ENCODE results near the gene ADM.

ADM gene

GRCh38 chr11:10283991-10284390 lies 20.9 kb upstream of the ADM start:
- no peak for TF ChIP-seq CTCF (IDR thresholded peaks at IDR 0.05; ENCODE audit: extremely low read depth, missing control alignments)
- DNase-seq (ENCODE audit: low spot score) = no peak

GRCh38 chr11:10285148-10285802 lies 19.6 kb upstream of the ADM start:
- no peak for TF ChIP-seq CTCF (IDR thresholded peaks at IDR 0.05; ENCODE audit: extremely low read depth, missing control alignments)
- no peak for DNase-seq (ENCODE audit: low spot score)

- TF ChIP-seq CTCF (IDR thresholded peaks at IDR 0.05; ENCODE audit: extremely low read depth, missing control alignments) = no peak
- DNase-seq (ENCODE audit: low spot score) = no peak
Measured at GRCh38 chr11:10287140-10287539, 17.7 kb upstream of the ADM start.

- no peak for DNase-seq (ENCODE audit: low spot score)
- TF ChIP-seq CTCF (IDR thresholded peaks at IDR 0.05; ENCODE audit: extremely low read depth, missing control alignments) = no peak
Measured at GRCh38 chr11:10287766-10288715, 16.8 kb upstream of the ADM start.

- TF ChIP-seq CTCF (IDR thresholded peaks at IDR 0.05; ENCODE audit: extremely low read depth, missing control alignments) = no peak
- DNase-seq (ENCODE audit: low spot score) = no peak
Measured at GRCh38 chr11:10288881-10289764, 15.8 kb upstream of the ADM start.

GRCh38 chr11:10289765-10290380 lies 15.0 kb upstream of the ADM start:
- no peak for DNase-seq (ENCODE audit: low spot score)
- TF ChIP-seq CTCF (IDR thresholded peaks at IDR 0.05; ENCODE audit: extremely low read depth, missing control alignments) = no peak

Data from GM20000 (cell line).